Femur (tissue), 1 donor: ENCODE measurements around the gene SLC20A1.
A peak's percentile ranks its signal among the peaks of the same experiment; 100 is the strongest.
"Not testable (repeated sequence)": the region's sequence is repeated elsewhere in the genome, so short reads cannot be mapped to it uniquely, and the experiment has no call there.

Experiments used
- DNase-seq: peaks from one replicate; pipeline ENCODE4 v3.0.0-alpha.2; 2017

The SLC20A1 gene

GRCh38 chr2:112684415-112684775 lies 38.7 kb downstream of the SLC20A1 start:
- no peak for DNase-seq

GRCh38 chr2:112685271-112685884 lies 39.6 kb downstream of the SLC20A1 start:
- DNase-seq, result no peak

- DNase-seq, result peak; percentile 41
Observed at GRCh38 chr2:112686348-112687217, 40.8 kb downstream of the SLC20A1 start.

- no peak for DNase-seq
Observed at GRCh38 chr2:112687522-112687921, 41.8 kb downstream of the SLC20A1 start.

GRCh38 chr2:112688086-112688880 lies 42.5 kb downstream of the SLC20A1 start:
- DNase-seq, result no peak

- peak; percentile 46 for DNase-seq
Observed at GRCh38 chr2:112690853-112691401, 45.2 kb downstream of the SLC20A1 start.

- DNase-seq, result no peak
Observed at GRCh38 chr2:112691881-112692281, 46.1 kb downstream of the SLC20A1 start.

- peak; percentile 35 for DNase-seq
Observed at GRCh38 chr2:112692495-112692911, 46.8 kb downstream of the SLC20A1 start.

- no peak for DNase-seq
Observed at GRCh38 chr2:112692918-112693317, 47.2 kb downstream of the SLC20A1 start.

GRCh38 chr2:112693596-112693995 lies 47.9 kb downstream of the SLC20A1 start:
- DNase-seq, result no peak

- no peak for DNase-seq
Observed at GRCh38 chr2:112694182-112694581, 48.4 kb downstream of the SLC20A1 start.

- DNase-seq, result no peak
Observed at GRCh38 chr2:112698834-112699515, 53.2 kb downstream of the SLC20A1 start.

GRCh38 chr2:112699984-112700667 lies 54.4 kb downstream of the SLC20A1 start:
- DNase-seq, result no peak

GRCh38 chr2:112701052-112701451 lies 55.3 kb downstream of the SLC20A1 start:
- no peak for DNase-seq

- no peak for DNase-seq
Observed at GRCh38 chr2:112703684-112704083, 57.9 kb downstream of the SLC20A1 start.

GRCh38 chr2:112705575-112705974 lies 59.8 kb downstream of the SLC20A1 start:
- DNase-seq, result no peak

- no peak for DNase-seq
Observed at GRCh38 chr2:112706170-112706664, 60.5 kb downstream of the SLC20A1 start.

GRCh38 chr2:112706947-112707346 lies 61.2 kb downstream of the SLC20A1 start:
- DNase-seq, result not testable (repeated sequence)

- no peak for DNase-seq
Observed at GRCh38 chr2:112708968-112709367, 63.2 kb downstream of the SLC20A1 start.

GRCh38 chr2:112709703-112710102 lies 64.0 kb downstream of the SLC20A1 start:
- no peak for DNase-seq

- no peak for DNase-seq
Observed at GRCh38 chr2:112710956-112711750, 65.4 kb downstream of the SLC20A1 start.
